CD1c-positive myeloid dendritic cell (primary cell): ENCODE measurements around the gene AMMECR1.

Source experiments
- DNase-seq: peaks from one replicate; pipeline ENCODE4 v3.0.0-alpha.2; 2016; ENCODE audit errors: extremely low spot score

Gene AMMECR1

GRCh38 chrX:110211340-110211739, 106.5 kb downstream of the AMMECR1 start:
- no peak for DNase-seq

- DNase-seq: no peak
These were observed 107.3 kb downstream of the AMMECR1 start for GRCh38 chrX:110210417-110211139.

GRCh38 chrX:110208092-110208491, 109.8 kb downstream of the AMMECR1 start:
- no peak for DNase-seq

- no peak for DNase-seq
These were observed 112.9 kb downstream of the AMMECR1 start for GRCh38 chrX:110204986-110205385.

GRCh38 chrX:110201799-110202198, 116.1 kb downstream of the AMMECR1 start:
- no peak for DNase-seq

GRCh38 chrX:110194977-110195376, 122.9 kb downstream of the AMMECR1 start:
- DNase-seq: no peak

- DNase-seq: no peak
These were observed 125.4 kb downstream of the AMMECR1 start for GRCh38 chrX:110192516-110192915.

- DNase-seq: no peak
These were observed 129.0 kb downstream of the AMMECR1 start for GRCh38 chrX:110188701-110189558.

GRCh38 chrX:110183314-110183713, 134.6 kb downstream of the AMMECR1 start:
- no peak for DNase-seq

GRCh38 chrX:110182865-110183264, 135.0 kb downstream of the AMMECR1 start:
- no peak for DNase-seq

GRCh38 chrX:110182362-110182761, 135.5 kb downstream of the AMMECR1 start:
- no peak for DNase-seq

GRCh38 chrX:110181459-110182137, 136.3 kb downstream of the AMMECR1 start:
- DNase-seq: no peak

GRCh38 chrX:110180928-110181310, 137.0 kb downstream of the AMMECR1 start:
- no peak for DNase-seq

- no peak for DNase-seq
These were observed 137.5 kb downstream of the AMMECR1 start for GRCh38 chrX:110180176-110180927.

- DNase-seq: no peak
These were observed 139.6 kb downstream of the AMMECR1 start for GRCh38 chrX:110178179-110178865.

- DNase-seq: no peak
These were observed 142.2 kb downstream of the AMMECR1 start for GRCh38 chrX:110175696-110176095.

GRCh38 chrX:110175146-110175545, 142.7 kb downstream of the AMMECR1 start:
- DNase-seq: peak; percentile 56

- DNase-seq: no peak
These were observed 144.4 kb downstream of the AMMECR1 start for GRCh38 chrX:110173192-110174175.

GRCh38 chrX:110172215-110172614, 145.7 kb downstream of the AMMECR1 start:
- peak; percentile 26 for DNase-seq

GRCh38 chrX:110171442-110171841, 146.4 kb downstream of the AMMECR1 start:
- no peak for DNase-seq
